Calu3 (cell line): ENCODE measurements around the gene GPX7. TPM values are rescaled to one million over a fixed set of nuclear protein-coding genes. Genes with fewer than 3 reads are reported as not detected.

Source experiments
- BruUV-seq: library from RNA; stranded (reverse); fragments of 400-500 nt; replicated peaks from 2 replicates; lab custom pipeline; 2021; lab: Mats Ljungman, UMichigan
- CTCF ChIA-PET: fragments of 300-600 bp; sonication (Branson Sonifier 250); formaldehyde crosslinking; loops from one replicate; lab custom pipeline; 2022; ENCODE audit warnings: antibody characterized with exemption; lab: Charles Lee
- DNase-seq: peaks from one replicate; pipeline ENCODE4 v3.0.0; 2022
- H3K27ac Mint-ChIP-seq: one replicate; pipeline ENCODE4 v1.8.0; 2022; ENCODE audit warnings: mixed read lengths; ENCODE audit not compliant: unreplicated experiment
- H3K27me3 Mint-ChIP-seq: one replicate; pipeline ENCODE4 v1.8.0; 2022; ENCODE audit warnings: mixed read lengths; ENCODE audit not compliant: unreplicated experiment
- H3K36me3 Mint-ChIP-seq: one replicate; pipeline ENCODE4 v1.8.0; 2022; ENCODE audit warnings: mild to moderate bottlenecking, moderate library complexity, mixed read lengths; ENCODE audit not compliant: insufficient read depth, unreplicated experiment
- H3K4me1 Mint-ChIP-seq: one replicate; pipeline ENCODE4 v1.8.0; 2022; ENCODE audit warnings: mild to moderate bottlenecking, low read depth, mixed read lengths; ENCODE audit not compliant: unreplicated experiment
- H3K4me3 Mint-ChIP-seq: one replicate; pipeline ENCODE4 v1.8.0; 2022; ENCODE audit warnings: mild to moderate bottlenecking, low read depth, moderate library complexity, mixed read lengths; ENCODE audit not compliant: unreplicated experiment
- H3K9me3 Mint-ChIP-seq: one replicate; pipeline ENCODE4 v1.8.0; 2022; ENCODE audit warnings: low read depth, mixed read lengths; ENCODE audit not compliant: unreplicated experiment
- CTCF ChIP-seq: fragments of 200-600 bp; IDR thresholded peaks from one replicate; pipeline ENCODE4 v1.8.0; 2022; ENCODE audit warnings: antibody characterized with exemption; ENCODE audit not compliant: unreplicated experiment
- intact Hi-C: fragments of 100-400 bp; cut with micrococcal nuclease; formaldehyde crosslinking; loops from one replicate; pipeline ENCODE4 v1.10.0; 2022; ENCODE audit not compliant: unreplicated experiment
- total RNA-seq: library from RNA; stranded (reverse); gene quantifications from 2 replicates; pipeline ENCODE4 v1.2.3, GENCODE V29; 2022

GPX7 gene
- total RNA-seq, 1 experiment from 2014 or later: not detected

DNA sequence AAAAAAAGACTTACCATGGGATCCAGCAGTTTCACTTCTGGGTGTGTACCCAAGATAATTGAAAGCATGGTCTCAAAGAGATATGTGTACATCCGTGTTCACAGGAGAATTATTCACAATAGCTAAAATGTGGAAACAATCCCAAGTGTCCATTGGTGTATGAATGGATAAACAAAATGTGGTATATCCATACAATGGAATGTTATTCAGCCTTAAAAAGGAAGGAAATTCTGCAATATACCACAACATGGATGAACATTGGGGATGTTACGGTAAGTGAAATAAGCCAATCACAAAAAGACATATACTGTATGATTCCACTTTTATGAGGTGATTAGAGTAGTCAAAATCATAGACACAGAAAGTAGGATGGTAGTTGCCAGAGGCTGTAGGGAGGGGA lies 42.3 kb upstream of the GPX7 start:
- TF ChIP-seq CTCF: no peak
- CTCF ChIA-PET: no interaction called here
- H3K9me3 Mint-ChIP-seq: no peaks in the 10 kb centered on the region
- no peak overlapping the region for H3K4me3 Mint-ChIP-seq
- H3K4me1 Mint-ChIP-seq: peaks cover 6% of the 10 kb centered on the region
- DNase-seq: no peak
- no peaks in the 10 kb centered on the region for H3K36me3 Mint-ChIP-seq
- no TSS peak for BruUV-seq
- H3K27ac Mint-ChIP-seq: no peak overlapping the region
- H3K27me3 Mint-ChIP-seq: no peaks in the 10 kb centered on the region
- intact Hi-C loops: no loop called here

DNA sequence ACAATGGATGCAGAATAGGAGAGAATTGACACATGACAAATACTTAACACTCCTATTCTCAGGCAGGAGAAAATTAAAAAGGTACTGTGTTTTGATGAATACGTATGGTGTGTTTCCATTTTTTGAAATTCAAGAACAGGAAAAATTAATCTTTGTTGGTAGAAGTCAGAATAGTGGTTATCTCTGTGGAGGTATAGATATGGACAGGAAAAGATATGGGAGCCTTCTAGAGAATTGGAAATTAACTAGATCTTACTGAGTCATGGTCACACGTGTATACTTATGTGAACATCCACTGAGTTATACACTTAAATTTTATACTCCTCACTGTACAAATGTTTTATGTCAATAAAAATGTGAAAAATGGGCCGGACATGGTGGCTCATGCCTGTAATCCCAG lies 39.4 kb upstream of the GPX7 start:
- intact Hi-C loops: no loop called here
- Mint-ChIP-seq H3K4me1 (no peaks in the 10 kb centered on the region), H3K9me3 (no peaks in the 10 kb centered on the region), H3K36me3 (no peaks in the 10 kb centered on the region), H3K4me3 (no peak overlapping the region), H3K27me3 (peaks cover 4% of the 10 kb centered on the region), H3K27ac (no peak overlapping the region)
- CTCF ChIA-PET: no interaction called here
- no TSS peak for BruUV-seq
- no peak for TF ChIP-seq CTCF
- no peak for DNase-seq

GRCh38 chr1:52567943-52568342 lies 34.2 kb upstream of the GPX7 start:
- CTCF ChIA-PET: interaction anchor here (0.7 kb wide), 1 partner anchor 8 kb away, joined by 4 read pairs; no protein-coding TSS in a partner anchor
- Mint-ChIP-seq H3K4me3 (no peak overlapping the region), H3K4me1 (no peaks in the 10 kb centered on the region)

DNA sequence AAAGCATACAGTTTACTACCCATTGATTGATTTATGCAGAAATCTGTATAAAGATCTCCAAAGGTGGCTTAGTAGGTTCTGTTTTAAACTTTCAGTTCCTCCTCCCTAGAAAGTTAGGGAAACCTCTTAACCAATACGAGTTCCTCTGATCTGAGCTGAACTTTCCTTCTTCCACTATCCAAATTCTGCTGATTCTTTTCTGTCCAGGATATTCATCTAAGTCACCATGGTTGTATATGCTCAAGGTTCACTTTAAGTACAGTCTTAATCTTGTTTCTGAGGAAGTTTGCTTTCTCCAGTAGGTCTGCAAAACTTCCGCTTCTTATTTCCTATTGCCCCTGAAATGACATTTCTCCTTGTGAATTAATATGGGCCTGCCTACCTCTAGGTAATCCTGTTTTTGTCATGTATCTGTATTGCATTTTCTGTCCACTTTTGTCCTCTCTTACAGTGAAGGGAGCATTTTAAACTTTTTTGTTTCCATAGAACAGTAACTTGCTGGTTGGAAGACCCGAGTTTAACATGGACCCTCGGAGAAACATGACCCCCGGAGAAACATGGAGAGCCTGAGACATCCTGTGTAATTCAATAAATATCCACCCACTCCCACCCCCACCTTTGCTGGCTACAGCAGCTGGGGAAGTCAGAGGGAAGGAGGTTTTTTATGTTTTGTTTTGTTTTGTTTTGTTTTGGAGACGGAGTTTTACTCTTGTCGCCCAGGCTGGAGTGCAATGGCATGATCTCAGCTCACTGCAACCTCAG lies 32.5 kb upstream of the GPX7 start:
- Mint-ChIP-seq H3K4me1 (peaks cover 3% of the 10 kb centered on the region), H3K4me3 (no peak overlapping the region), H3K27me3 (peaks cover 29% of the 10 kb centered on the region), H3K36me3 (no peaks in the 10 kb centered on the region), H3K27ac (no peak overlapping the region), H3K9me3 (no peaks in the 10 kb centered on the region)
- DNase-seq: no peak
- no TSS peak for BruUV-seq
- TF ChIP-seq CTCF: no peak
- intact Hi-C loops: no loop called here
- CTCF ChIA-PET: no interaction called here

More at GRCh38 chr1:52567943-52568342, 34.2 kb upstream of the GPX7 start:
- no peak for DNase-seq
- no peak for TF ChIP-seq CTCF
- no peaks in the 10 kb centered on the region for H3K36me3 Mint-ChIP-seq
- intact Hi-C loops: no loop called here
- no peak overlapping the region for H3K27ac Mint-ChIP-seq
- no peaks in the 10 kb centered on the region for H3K9me3 Mint-ChIP-seq
- BruUV-seq: no TSS peak
- peaks cover 29% of the 10 kb centered on the region for H3K27me3 Mint-ChIP-seq
